ENCODE measurements around the gene TBC1D14. TPM values are rescaled to one million over a fixed set of nuclear protein-coding genes. Genes with fewer than 3 reads are reported as not detected.
A peak's percentile ranks its signal among the peaks of the same experiment; 100 is the strongest.

Gene TBC1D14
- polyA plus RNA-seq, 1 of the 3 experiments (the other 2 are of a cell fraction) = 39.5 TPM

DNA sequence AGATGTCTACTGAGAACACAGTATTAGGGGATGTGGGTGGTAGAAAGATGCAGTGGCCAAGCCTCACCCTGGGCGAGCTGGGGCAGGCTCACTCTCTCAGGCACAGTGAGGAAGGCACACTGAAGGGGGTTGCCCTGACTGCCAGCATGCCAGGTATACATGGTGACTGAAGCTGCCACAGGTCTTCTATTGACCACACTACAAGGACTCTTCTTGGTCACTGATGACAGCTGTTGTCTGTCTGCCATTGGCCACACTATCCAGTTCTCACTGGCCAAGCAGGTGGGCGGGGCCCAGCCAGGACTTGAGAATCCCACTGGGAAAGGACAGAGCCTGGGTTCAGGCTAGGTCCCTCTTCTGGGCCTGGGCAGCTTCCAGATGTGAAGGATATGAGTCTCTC lies 39.7 kb upstream of the TBC1D14 start:
- H3K27ac ChIP-seq (ENCODE audit: low read depth in 2 of 2, low read length in 1 of 2) = no peak overlapping the region
- ChIA-PET CTCF (interaction anchor here (2.1 kb wide), 1 partner anchor 150 kb away, joined by 12 read pairs; no protein-coding TSS in a partner anchor), POLR2A (no interaction called here)
- H3K27me3 ChIP-seq (ENCODE audit: insufficient read depth) = no peaks in the 10 kb centered on the region
- H3K79me2 ChIP-seq (ENCODE audit: insufficient read depth) = peaks cover 6% of the 10 kb centered on the region; the same call in 1 of the 2 replicates
- H3K9me3 ChIP-seq = no peaks in the 10 kb centered on the region
- no peak for DNase-seq
- H3K9ac ChIP-seq = no peak overlapping the region
- H3K9me2 ChIP-seq = no peaks in the 10 kb centered on the region
- TF ChIP-seq RXRA (IDR thresholded peaks at IDR 0.05; ENCODE audit: borderline replicate concordance, low read depth) = no peak
- no peak for TF ChIP-seq NFIC (IDR thresholded peaks at IDR 0.05; ENCODE audit: borderline replicate concordance)
- no peak for TF ChIP-seq MXI1 (IDR thresholded peaks at IDR 0.05; ENCODE audit: low read depth, low read length)
- TF ChIP-seq GATA2 (CRISPR knock-in tag; IDR thresholded peaks at IDR 0.05) = no peak
- no peak overlapping the region for H3K4me3 ChIP-seq (ENCODE audit: low read depth in 2 of 2, low read length in 1 of 2)
- H3F3A ChIP-seq (replicated peaks; ENCODE audit: insufficient read depth) = peaks cover 5% of the 10 kb centered on the region
- peaks cover 14% of the 10 kb centered on the region for H4K20me1 ChIP-seq (ENCODE audit: insufficient read depth)
- no CpG with 5 or more reads among the region's 2 CpGs for WGBS (ENCODE audit: low lambda C conversion rate)
- H3K36me3 ChIP-seq (replicated peaks in 1 of 2; ENCODE audit: control insufficient read depth in 1 of 2, insufficient read depth in 2 of 2, low read length in 1 of 2) = peaks cover 34 to 62% of the 10 kb centered on the region in 2 experiments
- no peak overlapping the region for H2AFZ ChIP-seq (ENCODE audit: low read depth)
- no peak overlapping the region for H3K4me2 ChIP-seq
- H3K4me1 ChIP-seq (ENCODE audit: control insufficient read depth in 1 of 2, insufficient read depth in 2 of 2, low read depth in 1 of 2, low read length in 1 of 2) = no peaks in the 10 kb centered on the region

DNA sequence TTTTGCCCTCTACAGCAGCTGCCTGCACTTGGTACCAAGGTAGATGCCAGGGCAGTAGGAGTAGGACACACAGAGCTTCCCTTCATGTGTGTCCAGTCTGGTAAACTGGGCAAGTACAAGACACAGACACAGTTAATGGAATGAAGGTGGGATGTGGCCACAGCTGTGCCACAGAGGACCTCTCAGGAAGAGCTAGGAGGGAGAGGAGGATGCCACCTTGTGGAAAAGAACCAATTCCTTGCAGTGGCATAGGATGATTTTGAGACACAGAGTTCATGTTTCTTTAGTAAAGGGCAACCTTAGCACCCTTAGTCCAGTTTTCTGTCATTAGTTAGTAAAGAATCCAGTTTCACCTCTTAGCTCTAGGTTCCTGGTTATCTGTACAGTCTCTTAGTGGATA lies 36.3 kb upstream of the TBC1D14 start:
- Histone ChIP-seq H3K4me3 (ENCODE audit: low read depth in 2 of 2, low read length in 1 of 2) (no peak overlapping the region), H3K79me2 (ENCODE audit: insufficient read depth) (no peaks in the 10 kb centered on the region; the same call in 1 of the 2 replicates), H3K4me2 (no peak overlapping the region)
- TF ChIP-seq FOXM1 (IDR thresholded peaks at IDR 0.05; ENCODE audit: low read depth) (no peak), JUND (IDR thresholded peaks at IDR 0.05) (no peak), USF2 (IDR thresholded peaks at IDR 0.05; ENCODE audit: borderline replicate concordance, low read depth, low read length) (no peak), YY1 (IDR thresholded peaks at IDR 0.05; ENCODE audit: low read depth) (no peak), POLR2AphosphoS5 (IDR thresholded peaks at IDR 0.05; ENCODE audit: low read depth, low read length) (no peak), TAF1 (IDR thresholded peaks at IDR 0.05; ENCODE audit: borderline replicate concordance, low read depth, low read length) (no peak), MEF2A (IDR thresholded peaks at IDR 0.05; ENCODE audit: borderline replicate concordance, low read depth) (no peak), USF1 (IDR thresholded peaks at IDR 0.05; ENCODE audit: borderline replicate concordance, low read depth) (no peak), EZH2phosphoT487 (IDR thresholded peaks at IDR 0.05; ENCODE audit: borderline replicate concordance, low read depth) (no peak), RAD21 (IDR thresholded peaks at IDR 0.05; ENCODE audit: low read length) (peak; percentile 49), CHD2 (IDR thresholded peaks at IDR 0.05; ENCODE audit: low read length, partially characterized antibody) (no peak), SMC3 (IDR thresholded peaks at IDR 0.05; ENCODE audit: low read depth, low read length) (peak; percentile 31; the same call in 1 of the 2 replicates), TEAD4 (IDR thresholded peaks at IDR 0.05; ENCODE audit: borderline replicate concordance, insufficient read depth) (no peak), SIN3A (IDR thresholded peaks at IDR 0.05; ENCODE audit: borderline replicate concordance, low read depth, low read length) (no peak), EP300 (IDR thresholded peaks at IDR 0.05; ENCODE audit: borderline replicate concordance in 1 of 2, low read depth in 1 of 2, low read length in 1 of 2) (no peak), CTCF (IDR thresholded peaks at IDR 0.05) (peak; percentile 11), ELF1 (IDR thresholded peaks at IDR 0.05) (no peak)
- TF ChIP-seq, protein P1, sequence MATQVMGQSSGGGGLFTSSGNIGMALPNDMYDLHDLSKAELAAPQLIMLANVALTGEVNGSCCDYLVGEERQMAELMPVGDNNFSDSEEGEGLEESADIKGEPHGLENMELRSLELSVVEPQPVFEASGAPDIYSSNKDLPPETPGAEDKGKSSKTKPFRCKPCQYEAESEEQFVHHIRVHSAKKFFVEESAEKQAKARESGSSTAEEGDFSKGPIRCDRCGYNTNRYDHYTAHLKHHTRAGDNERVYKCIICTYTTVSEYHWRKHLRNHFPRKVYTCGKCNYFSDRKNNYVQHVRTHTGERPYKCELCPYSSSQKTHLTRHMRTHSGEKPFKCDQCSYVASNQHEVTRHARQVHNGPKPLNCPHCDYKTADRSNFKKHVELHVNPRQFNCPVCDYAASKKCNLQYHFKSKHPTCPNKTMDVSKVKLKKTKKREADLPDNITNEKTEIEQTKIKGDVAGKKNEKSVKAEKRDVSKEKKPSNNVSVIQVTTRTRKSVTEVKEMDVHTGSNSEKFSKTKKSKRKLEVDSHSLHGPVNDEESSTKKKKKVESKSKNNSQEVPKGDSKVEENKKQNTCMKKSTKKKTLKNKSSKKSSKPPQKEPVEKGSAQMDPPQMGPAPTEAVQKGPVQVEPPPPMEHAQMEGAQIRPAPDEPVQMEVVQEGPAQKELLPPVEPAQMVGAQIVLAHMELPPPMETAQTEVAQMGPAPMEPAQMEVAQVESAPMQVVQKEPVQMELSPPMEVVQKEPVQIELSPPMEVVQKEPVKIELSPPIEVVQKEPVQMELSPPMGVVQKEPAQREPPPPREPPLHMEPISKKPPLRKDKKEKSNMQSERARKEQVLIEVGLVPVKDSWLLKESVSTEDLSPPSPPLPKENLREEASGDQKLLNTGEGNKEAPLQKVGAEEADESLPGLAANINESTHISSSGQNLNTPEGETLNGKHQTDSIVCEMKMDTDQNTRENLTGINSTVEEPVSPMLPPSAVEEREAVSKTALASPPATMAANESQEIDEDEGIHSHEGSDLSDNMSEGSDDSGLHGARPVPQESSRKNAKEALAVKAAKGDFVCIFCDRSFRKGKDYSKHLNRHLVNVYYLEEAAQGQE (IDR thresholded peaks at IDR 0.05; ENCODE audit: low read depth, low read length) = no peak

More for the DNA sequence above, 36.3 kb upstream of the TBC1D14 start:
- no peaks in the 10 kb centered on the region for H3K9me3 ChIP-seq
- ChIA-PET CTCF (interaction anchor here (0.6 to 7.9 kb wide), 53 partner anchors 10 to 214 kb away, joined by 3 to 204 read pairs (median 4); partner anchors contain the start of genes BLOC1S4, KIAA0232, MRFAP1L1 and TADA2B), POLR2A (interaction anchor here (1.0 to 1.2 kb wide), 3 partner anchors 10 to 163 kb away, joined by 4 to 6 read pairs (median 4); partner anchors contain the start of gene MRFAP1L1)
- no peak overlapping the region for H2AFZ ChIP-seq (ENCODE audit: low read depth)
- no peak for DNase-seq
- H3F3A ChIP-seq (replicated peaks; ENCODE audit: insufficient read depth) = peaks cover 5% of the 10 kb centered on the region
- H4K20me1 ChIP-seq (ENCODE audit: insufficient read depth) = peaks cover 14% of the 10 kb centered on the region
- H3K4me1 ChIP-seq (ENCODE audit: control insufficient read depth in 1 of 2, insufficient read depth in 2 of 2, low read depth in 1 of 2, low read length in 1 of 2) = no peaks in the 10 kb centered on the region
- no peak overlapping the region for H3K27ac ChIP-seq (ENCODE audit: low read depth in 2 of 2, low read length in 1 of 2)
- H3K27me3 ChIP-seq (ENCODE audit: insufficient read depth) = no peaks in the 10 kb centered on the region
- H3K9me2 ChIP-seq = no peaks in the 10 kb centered on the region
- H3K9ac ChIP-seq = no peak overlapping the region
- H3K36me3 ChIP-seq (replicated peaks in 1 of 2; ENCODE audit: control insufficient read depth in 1 of 2, insufficient read depth in 2 of 2, low read length in 1 of 2) = peaks cover 19 to 65% of the 10 kb centered on the region in 2 experiments
